HG03025 (cell line): ENCODE measurements around the gene DOK5.

Source experiments
- ATAC-seq: cut with Tn5 transposase; IDR thresholded peaks from one replicate; pipeline ENCODE4 v1.9.1; 2021; ENCODE audit warnings: mild to moderate bottlenecking, moderate library complexity; ENCODE audit not compliant: unreplicated experiment, low FRiP score

The DOK5 gene

GRCh38 chr20:54639941-54640340, 164.5 kb downstream of the DOK5 start:
- no peak for ATAC-seq

- ATAC-seq, result no peak
Measured at GRCh38 chr20:54640800-54641199, 165.4 kb downstream of the DOK5 start.

GRCh38 chr20:54642864-54643667, 167.7 kb downstream of the DOK5 start:
- no peak for ATAC-seq

GRCh38 chr20:54643761-54644160, 168.4 kb downstream of the DOK5 start:
- ATAC-seq, result no peak

GRCh38 chr20:54645445-54646155, 170.2 kb downstream of the DOK5 start:
- ATAC-seq, result no peak

GRCh38 chr20:54646156-54646517, 170.7 kb downstream of the DOK5 start:
- ATAC-seq, result no peak

GRCh38 chr20:54648421-54649142, 173.2 kb downstream of the DOK5 start:
- no peak for ATAC-seq

- no peak for ATAC-seq
Measured at GRCh38 chr20:54649511-54649962, 174.1 kb downstream of the DOK5 start.

GRCh38 chr20:54650052-54650719, 174.8 kb downstream of the DOK5 start:
- no peak for ATAC-seq

- ATAC-seq, result no peak
Measured at GRCh38 chr20:54651252-54651651, 175.9 kb downstream of the DOK5 start.

- no peak for ATAC-seq
Measured at GRCh38 chr20:54654450-54654849, 179.1 kb downstream of the DOK5 start.

- ATAC-seq, result no peak
Measured at GRCh38 chr20:54657268-54657826, 182.0 kb downstream of the DOK5 start.

GRCh38 chr20:54658525-54658924, 183.1 kb downstream of the DOK5 start:
- ATAC-seq, result no peak

- ATAC-seq, result no peak
Measured at GRCh38 chr20:54661265-54661664, 185.9 kb downstream of the DOK5 start.

- ATAC-seq, result no peak
Measured at GRCh38 chr20:54661880-54662465, 186.6 kb downstream of the DOK5 start.

- ATAC-seq, result no peak
Measured at GRCh38 chr20:54665812-54666211, 190.4 kb downstream of the DOK5 start.

- peak; percentile 57 for ATAC-seq
Measured at GRCh38 chr20:54668271-54669039, 193.1 kb downstream of the DOK5 start.

- ATAC-seq, result no peak
Measured at GRCh38 chr20:54669040-54669363, 193.6 kb downstream of the DOK5 start.

GRCh38 chr20:54678253-54678652, 202.9 kb downstream of the DOK5 start:
- ATAC-seq, result no peak
